K562 (cell line): ENCODE results near the gene POR.

Experiments used
- CBX2 ChIP-seq: fragments of 200-600 bp; sonication (generic); IDR thresholded peaks from one replicate; pipeline ENCODE4 v1.6.1; 2012; ENCODE audit warnings: mild to moderate bottlenecking, low read length, inconsistent platforms; ENCODE audit not compliant: insufficient read depth, poor library complexity, severe bottlenecking
- MCM2 ChIP-seq: fragments of 450-650 bp; IDR thresholded peaks from 2 replicates; pipeline ENCODE4 v1.6.1; 2017; ENCODE audit warnings: low read depth, mild to moderate bottlenecking

DNA sequence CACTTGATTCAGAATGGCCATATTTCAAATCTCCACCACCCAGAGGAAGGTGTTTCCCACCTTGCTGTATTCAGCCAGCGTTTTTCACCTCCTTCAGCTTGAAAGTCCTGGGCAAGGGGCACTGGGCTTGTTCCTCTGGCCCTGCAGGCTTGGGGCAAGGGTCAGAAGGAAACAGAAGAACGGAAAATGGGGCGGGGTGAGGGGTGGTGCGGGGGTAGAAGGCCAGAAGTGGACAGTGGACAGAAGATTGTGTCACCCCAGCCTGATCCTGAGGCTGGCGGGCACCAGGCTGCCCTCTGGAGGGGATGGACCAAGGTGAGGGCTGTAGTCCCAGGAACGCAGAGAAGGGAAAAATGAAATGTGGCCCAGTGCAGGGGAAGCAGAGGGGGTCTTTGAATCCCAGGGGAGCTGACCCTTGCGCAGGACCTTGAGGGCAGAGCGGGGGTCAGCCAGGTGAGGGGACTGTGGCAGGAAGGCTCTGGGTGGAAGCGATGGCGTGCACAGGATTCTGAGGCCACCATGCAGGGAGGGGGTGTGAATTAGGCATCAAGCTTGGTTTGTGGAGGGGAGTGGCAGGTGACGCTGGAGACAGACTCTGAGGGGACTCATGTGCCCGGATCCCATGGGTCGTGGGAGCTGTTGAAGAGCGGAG, 56.5 kb downstream of the POR start:
- no peak for TF ChIP-seq CBX2
- no peak for TF ChIP-seq MCM2
